CD4-positive, alpha-beta T cell (primary cell): ENCODE measurements around the gene KCNH4. TPM values are rescaled to one million over a fixed set of nuclear protein-coding genes. Genes with fewer than 3 reads are reported as not detected.

Source experiments
- ATAC-seq: fragments of 200-7000 bp; cut with Tn5 transposase; one replicate; pipeline ENCODE4 v1.10.0; 2022; ENCODE audit warnings: mild to moderate bottlenecking; ENCODE audit not compliant: poor library complexity
- CTCF ChIA-PET: fragments of 350-600 bp; sonication (Branson Sonifier 250); formaldehyde crosslinking; loops from one replicate; lab custom pipeline; 2021; ENCODE audit warnings: antibody characterized with exemption, inconsistent platforms; lab: Charles Lee
- POLR2A ChIA-PET: fragments of 350-600 bp; sonication (Branson Sonifier 250); formaldehyde crosslinking; loops from one replicate; lab custom pipeline; 2021; ENCODE audit warnings: antibody characterized with exemption, inconsistent platforms; lab: Charles Lee
- DNase-seq, 14 experiments: peaks; one replicate each; pipeline ENCODE4 v3.0.0-alpha.2; 2013 to 2020; ENCODE audit warnings: mixed read lengths in 2 of 14
- H3K27ac ChIP-seq, 2 donors: one replicate each; pipeline versions ENCODE4 v1.5.1 to v1.7.0; 2013; ENCODE audit warnings: low read length in 2 of 2, low read depth in 1 of 2, mild to moderate bottlenecking in 1 of 2
- H3K27me3 ChIP-seq, 2 experiments: 1 replicate in 1 of 2; 2 replicates in 1 of 2; pipeline versions ENCODE4 v1.6.1 to v1.7.0; 2013; ENCODE audit warnings: low read length in 2 of 2, control low read depth in 1 of 2, mild to moderate bottlenecking in 1 of 2, moderate library complexity in 1 of 2; ENCODE audit not compliant: insufficient read depth in 2 of 2, control insufficient read depth in 1 of 2
- H3K36me3 ChIP-seq: one replicate; pipeline ENCODE4 v1.6.1; 2013; ENCODE audit warnings: low read length, control low read depth; ENCODE audit not compliant: insufficient read depth
- H3K4me1 ChIP-seq: one replicate; pipeline ENCODE4 v1.6.1; 2013; ENCODE audit warnings: low read length, control low read depth; ENCODE audit not compliant: insufficient read depth
- H3K4me3 ChIP-seq: one replicate; pipeline ENCODE4 v1.5.1; 2013; ENCODE audit warnings: mild to moderate bottlenecking, low read length, moderate library complexity
- H3K9me3 ChIP-seq, 2 experiments: 1 replicate in 1 of 2; 2 replicates in 1 of 2; pipeline versions ENCODE4 v1.6.1 to v1.7.0; 2013; ENCODE audit warnings: low read length in 2 of 2, mild to moderate bottlenecking in 2 of 2, control low read depth in 1 of 2, moderate library complexity in 1 of 2; ENCODE audit not compliant: control insufficient read depth in 1 of 2, insufficient read depth in 1 of 2
- H3K27ac Mint-ChIP-seq: one replicate; pipeline ENCODE4 v1.8.0; 2020; ENCODE audit warnings: mixed read lengths
- H3K27me3 Mint-ChIP-seq: one replicate; pipeline ENCODE4 v1.8.0; 2021; ENCODE audit warnings: mixed read lengths
- H3K36me3 Mint-ChIP-seq: one replicate; pipeline ENCODE4 v1.8.0; 2021; ENCODE audit warnings: low read depth, mixed read lengths
- H3K4me1 Mint-ChIP-seq: one replicate; pipeline ENCODE4 v1.8.0; 2021; ENCODE audit warnings: low read depth, mixed read lengths
- H3K4me3 Mint-ChIP-seq: one replicate; pipeline ENCODE4 v1.8.0; 2020; ENCODE audit warnings: mild to moderate bottlenecking, mixed read lengths
- H3K9me3 Mint-ChIP-seq: one replicate; pipeline ENCODE4 v1.8.0; 2020; ENCODE audit warnings: mixed read lengths
- intact Hi-C, 2 experiments: fragments of 100-400 bp; cut with DNase I in 1 of 2; cut with micrococcal nuclease in 1 of 2; formaldehyde crosslinking; loops; one replicate each; pipeline versions ENCODE4 v1.15.1 to v1.9.0; 2023 to 2025; cut with DNase I, micrococcal nuclease
- total RNA-seq, 174 experiments: library from RNA in 2 of 174; stranded (reverse) in 2 of 174; gene quantifications; one replicate each; pipeline ENCODE4 v1.2.3 and lab custom pipeline; 2021 to 2026
- TF ChIP-seq, protein P1 (sequence below): fragments of 200-600 bp; IDR thresholded peaks from one replicate; pipeline ENCODE4 v1.8.0; 2022; ENCODE audit warnings: antibody characterized with exemption, mild to moderate bottlenecking

The KCNH4 gene
- total RNA-seq, 2 experiments from 2014 or later = 0.17 to 0.25 TPM

DNA sequence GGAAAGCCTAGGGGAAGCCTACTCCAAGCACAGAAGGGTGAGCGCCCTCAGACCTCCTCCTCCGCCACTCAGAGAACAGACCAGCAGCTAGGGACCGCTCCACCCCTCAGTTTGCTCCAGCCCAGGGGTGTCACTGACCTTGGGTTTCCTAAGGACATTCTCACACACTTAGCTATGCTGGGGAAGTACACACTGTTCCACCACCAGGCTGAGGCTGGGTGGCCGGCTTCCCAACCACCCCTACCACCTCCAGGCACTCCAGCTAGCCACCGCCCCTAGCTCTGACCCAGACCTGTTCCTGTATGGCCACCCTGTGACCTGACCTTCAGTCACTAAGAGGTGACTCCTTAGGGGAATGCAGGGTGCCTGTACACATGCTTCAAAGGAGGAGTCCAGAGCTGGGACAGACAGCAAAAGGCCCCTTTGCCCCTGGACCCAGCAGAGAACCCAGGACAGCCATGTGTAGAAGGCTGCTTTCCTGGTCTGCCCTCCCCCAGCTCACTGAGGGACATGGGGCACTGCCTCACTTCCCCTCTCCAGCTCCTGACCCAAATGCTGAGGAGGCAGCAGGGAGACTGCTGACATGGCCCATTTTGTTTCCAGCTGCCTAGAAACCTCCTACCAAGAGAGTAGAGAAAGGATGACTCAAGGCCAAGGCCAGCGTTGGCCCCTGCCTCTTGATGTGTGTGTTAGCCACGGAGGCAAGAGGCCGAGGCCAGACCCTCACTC lies 51.7 kb downstream of the KCNH4 start:
- intact Hi-C loops = no loop called here
- H3K4me3 Mint-ChIP-seq = no peak overlapping the region
- TF ChIP-seq, protein P1, sequence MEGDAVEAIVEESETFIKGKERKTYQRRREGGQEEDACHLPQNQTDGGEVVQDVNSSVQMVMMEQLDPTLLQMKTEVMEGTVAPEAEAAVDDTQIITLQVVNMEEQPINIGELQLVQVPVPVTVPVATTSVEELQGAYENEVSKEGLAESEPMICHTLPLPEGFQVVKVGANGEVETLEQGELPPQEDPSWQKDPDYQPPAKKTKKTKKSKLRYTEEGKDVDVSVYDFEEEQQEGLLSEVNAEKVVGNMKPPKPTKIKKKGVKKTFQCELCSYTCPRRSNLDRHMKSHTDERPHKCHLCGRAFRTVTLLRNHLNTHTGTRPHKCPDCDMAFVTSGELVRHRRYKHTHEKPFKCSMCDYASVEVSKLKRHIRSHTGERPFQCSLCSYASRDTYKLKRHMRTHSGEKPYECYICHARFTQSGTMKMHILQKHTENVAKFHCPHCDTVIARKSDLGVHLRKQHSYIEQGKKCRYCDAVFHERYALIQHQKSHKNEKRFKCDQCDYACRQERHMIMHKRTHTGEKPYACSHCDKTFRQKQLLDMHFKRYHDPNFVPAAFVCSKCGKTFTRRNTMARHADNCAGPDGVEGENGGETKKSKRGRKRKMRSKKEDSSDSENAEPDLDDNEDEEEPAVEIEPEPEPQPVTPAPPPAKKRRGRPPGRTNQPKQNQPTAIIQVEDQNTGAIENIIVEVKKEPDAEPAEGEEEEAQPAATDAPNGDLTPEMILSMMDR = no peak
- H3K9me3 Mint-ChIP-seq = no peaks in the 10 kb centered on the region
- peaks cover 74% of the 10 kb centered on the region for H3K36me3 ChIP-seq
- peaks cover 25% of the 10 kb centered on the region for H3K4me1 ChIP-seq
- H3K36me3 Mint-ChIP-seq = peaks cover 85% of the 10 kb centered on the region
- ChIA-PET POLR2A (interaction anchor here (0.5 to 0.8 kb wide), 2 partner anchors 58 to 112 kb away, joined by 3 to 4 read pairs; partner anchors contain the start of gene DNAJC7), CTCF (no interaction called here)
- H3K27me3 ChIP-seq = no peaks in the 10 kb centered on the region
- no peaks in the 10 kb centered on the region for H3K27me3 Mint-ChIP-seq
- peaks cover 36% of the 10 kb centered on the region for H3K4me1 Mint-ChIP-seq
- no peak overlapping the region for H3K27ac Mint-ChIP-seq
- no peaks in the 10 kb centered on the region for H3K9me3 ChIP-seq
- H3K4me3 ChIP-seq = no peak overlapping the region
- no peak overlapping the region for H3K27ac ChIP-seq
- DNase-seq (no peak), ATAC-seq (no peak)

DNA sequence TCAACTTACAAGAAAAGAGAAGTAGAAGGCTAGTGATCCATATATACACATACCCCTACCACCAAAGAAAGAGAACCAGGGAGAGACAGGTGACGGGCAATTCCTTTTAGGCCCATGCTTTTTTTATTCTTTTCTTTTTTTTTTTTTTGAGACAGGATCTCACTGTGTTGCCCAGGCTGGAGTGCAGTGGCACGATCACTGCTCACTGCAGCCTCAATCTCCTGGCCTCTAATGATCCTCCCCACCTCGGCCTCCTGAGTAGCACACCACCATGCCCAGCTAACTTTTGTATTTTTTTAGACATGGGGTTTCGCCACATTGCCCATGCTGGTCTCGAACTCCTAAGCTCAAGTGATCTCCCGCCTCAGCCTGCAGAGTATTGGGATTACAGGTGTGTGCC lies 53.5 kb downstream of the KCNH4 start:
- no peaks in the 10 kb centered on the region for H3K9me3 ChIP-seq
- peaks cover 7% of the 10 kb centered on the region for H3K4me1 ChIP-seq
- intact Hi-C loops = no loop called here
- Mint-ChIP-seq H3K27ac (peak overlapping the region; percentile 37), H3K4me1 (peaks cover 18% of the 10 kb centered on the region), H3K4me3 (no peak overlapping the region), H3K27me3 (no peaks in the 10 kb centered on the region), H3K36me3 (peaks cover 76% of the 10 kb centered on the region), H3K9me3 (no peaks in the 10 kb centered on the region)
- H3K36me3 ChIP-seq = peaks cover 76% of the 10 kb centered on the region
- CTCF ChIA-PET = no interaction called here
- no peaks in the 10 kb centered on the region for H3K27me3 ChIP-seq
- H3K27ac ChIP-seq = no peak overlapping the region
- ATAC-seq (no peak), DNase-seq (no peak)
- H3K4me3 ChIP-seq = no peak overlapping the region
- TF ChIP-seq, protein P1 = no peak
- POLR2A ChIA-PET = interaction anchor here (0.6 kb wide), 1 partner anchor 396 kb away, joined by 3 read pairs; no protein-coding TSS in a partner anchor

DNA sequence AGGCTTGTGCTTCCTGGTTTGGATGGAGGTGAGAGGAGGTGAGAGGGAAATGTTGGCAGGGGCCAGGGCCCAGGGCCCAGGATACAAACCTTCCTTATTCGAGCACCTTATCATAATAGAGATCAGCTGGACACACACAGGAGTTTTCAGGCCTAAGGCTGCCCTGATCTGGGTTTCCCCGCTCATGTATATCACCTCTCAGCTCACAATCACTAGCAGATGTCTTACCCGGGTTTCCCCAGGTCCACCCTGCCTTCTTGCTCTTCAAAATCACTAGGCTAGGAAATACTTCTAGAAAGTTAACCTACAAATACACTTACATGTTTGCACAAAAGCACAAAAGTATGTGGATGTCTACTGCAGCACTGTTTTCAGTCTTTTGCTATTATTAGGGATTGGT lies 54.1 kb downstream of the KCNH4 start:
- Mint-ChIP-seq H3K9me3 (no peaks in the 10 kb centered on the region), H3K4me1 (peaks cover 13% of the 10 kb centered on the region), H3K4me3 (no peak overlapping the region), H3K27me3 (no peaks in the 10 kb centered on the region), H3K27ac (peak overlapping the region; percentile 37), H3K36me3 (peaks cover 75% of the 10 kb centered on the region)
- DNase-seq (no peak), ATAC-seq (no peak)
- ChIA-PET POLR2A (no interaction called here), CTCF (no interaction called here)
- no peak overlapping the region for H3K4me3 ChIP-seq
- H3K36me3 ChIP-seq = peaks cover 71% of the 10 kb centered on the region
- TF ChIP-seq, protein P1 = no peak
- peaks cover 1% of the 10 kb centered on the region for H3K4me1 ChIP-seq
- H3K27me3 ChIP-seq = no peaks in the 10 kb centered on the region
- intact Hi-C loops = no loop called here
- no peak overlapping the region for H3K27ac ChIP-seq
- H3K9me3 ChIP-seq = no peaks in the 10 kb centered on the region
